ENCODE results near the gene ZMAT5.

The ZMAT5 gene

DNA sequence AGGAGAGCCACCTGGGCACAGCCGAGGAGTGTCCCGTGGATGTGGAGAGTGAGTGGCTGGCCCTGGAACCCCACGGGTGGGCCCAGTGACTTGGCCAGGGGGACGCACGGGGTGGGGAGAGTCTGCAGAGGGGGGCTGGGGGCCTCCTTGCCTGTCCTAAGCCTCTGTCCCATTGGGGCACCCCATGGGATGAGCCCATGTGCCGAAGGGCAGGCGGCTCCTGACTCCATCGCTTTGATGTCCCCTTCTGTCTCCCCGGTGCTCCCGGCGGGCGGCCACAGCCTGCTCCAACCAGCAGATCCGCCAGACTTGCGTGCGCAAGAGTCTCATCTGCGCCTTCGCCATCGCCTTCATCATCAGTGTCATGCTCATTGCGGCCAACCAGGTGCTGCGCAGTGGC lies 37.6 kb downstream of the ZMAT5 start:
- DNase-seq (ENCODE audit: low read depth), result no peak

DNA sequence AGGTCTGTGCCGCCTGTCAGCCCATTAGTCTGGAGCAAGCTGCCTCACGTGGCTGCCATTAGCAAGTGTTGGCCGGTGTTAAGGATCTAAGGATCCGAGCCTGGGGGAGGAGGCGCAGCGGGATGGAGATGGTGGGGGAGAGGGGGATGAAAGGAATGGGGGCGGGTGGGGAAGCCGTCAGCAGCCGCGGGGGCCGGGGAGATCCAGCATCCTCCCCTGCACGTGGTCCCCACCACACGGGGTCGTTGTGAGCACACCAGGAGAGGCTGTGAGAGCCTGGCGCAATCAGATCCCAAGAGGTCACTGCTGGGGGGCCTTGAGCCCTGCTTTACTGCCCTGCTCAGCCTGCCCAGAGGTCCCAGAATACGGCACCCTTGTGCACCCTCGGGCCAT lies 39.7 kb downstream of the ZMAT5 start:
- DNase-seq (ENCODE audit: low read depth), result no peak

DNA sequence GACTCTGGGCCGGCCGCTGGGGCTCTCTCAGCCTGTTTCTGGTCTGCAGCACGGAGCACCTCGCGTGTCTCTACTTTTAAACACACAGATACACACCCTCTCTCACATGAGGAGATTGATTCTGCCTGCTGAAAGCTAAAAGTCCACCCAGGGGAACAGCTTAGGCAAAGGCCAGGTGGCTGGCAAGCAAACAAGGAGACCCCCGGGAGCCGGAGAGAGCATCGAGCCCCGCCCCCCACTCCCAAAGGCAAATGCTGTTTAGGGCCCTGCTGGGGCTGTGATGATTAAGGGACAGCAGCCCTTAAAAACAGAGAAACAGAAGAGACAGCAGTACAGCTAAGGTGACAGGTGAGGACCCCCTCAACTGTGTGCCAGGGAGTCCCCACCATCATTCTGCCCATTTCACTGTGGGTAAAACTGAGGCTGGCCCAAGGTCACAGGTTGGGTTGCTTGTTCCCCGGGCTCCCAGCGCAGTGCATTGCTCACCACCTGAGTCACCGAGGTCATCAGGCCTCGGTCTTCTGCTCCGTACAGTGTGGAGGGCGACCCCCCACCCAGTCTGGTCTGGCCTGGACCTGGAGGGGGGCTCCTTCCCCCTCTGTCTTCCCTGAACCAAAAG lies 40.2 kb downstream of the ZMAT5 start:
- no peak for DNase-seq (ENCODE audit: low read depth)

GRCh38 chr22:29726106-29726505 lies 40.7 kb downstream of the ZMAT5 start:
- no peak for DNase-seq (ENCODE audit: low read depth)

DNA sequence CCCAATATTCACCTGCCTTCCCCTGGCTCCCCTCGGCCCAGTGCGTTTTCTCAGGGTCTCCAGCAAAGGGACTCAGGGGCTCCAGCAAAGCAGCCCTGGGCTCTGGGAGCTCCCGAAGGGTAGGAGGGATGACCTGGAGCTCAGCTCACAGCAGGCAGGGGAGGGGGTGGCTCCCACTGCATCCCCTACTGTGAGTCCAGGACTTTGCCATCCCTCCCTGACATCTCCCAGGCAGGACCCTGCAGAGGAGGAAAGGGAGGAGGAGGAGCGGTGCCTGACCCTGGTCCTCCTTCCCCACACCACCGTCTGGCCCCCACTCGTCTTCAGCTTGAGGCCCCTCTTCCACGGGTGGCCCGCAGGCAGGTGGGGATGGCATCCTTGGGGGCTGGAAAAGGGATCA lies 42.0 kb downstream of the ZMAT5 start:
- DNase-seq (ENCODE audit: low read depth), result no peak

DNA sequence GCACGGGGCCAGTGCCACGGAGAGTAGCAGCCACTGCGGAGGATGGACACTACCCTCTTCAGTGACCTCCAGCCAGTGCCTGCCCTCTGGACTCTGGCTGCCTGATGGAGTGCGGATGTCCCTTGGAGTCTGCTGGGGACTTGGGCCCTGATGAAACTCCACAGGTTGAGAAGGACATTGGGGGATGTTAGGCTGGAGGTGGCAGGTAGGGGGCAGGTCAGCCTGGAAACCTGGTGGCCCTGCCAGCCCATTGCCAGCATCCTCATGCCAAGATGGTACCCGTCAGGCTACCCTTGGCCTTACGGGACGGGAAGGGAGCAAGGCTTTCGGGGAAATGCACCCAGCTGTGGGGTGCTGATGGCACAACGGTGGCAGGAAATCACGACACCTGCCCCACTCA lies 43.0 kb downstream of the ZMAT5 start:
- no peak for DNase-seq (ENCODE audit: low read depth)

DNA sequence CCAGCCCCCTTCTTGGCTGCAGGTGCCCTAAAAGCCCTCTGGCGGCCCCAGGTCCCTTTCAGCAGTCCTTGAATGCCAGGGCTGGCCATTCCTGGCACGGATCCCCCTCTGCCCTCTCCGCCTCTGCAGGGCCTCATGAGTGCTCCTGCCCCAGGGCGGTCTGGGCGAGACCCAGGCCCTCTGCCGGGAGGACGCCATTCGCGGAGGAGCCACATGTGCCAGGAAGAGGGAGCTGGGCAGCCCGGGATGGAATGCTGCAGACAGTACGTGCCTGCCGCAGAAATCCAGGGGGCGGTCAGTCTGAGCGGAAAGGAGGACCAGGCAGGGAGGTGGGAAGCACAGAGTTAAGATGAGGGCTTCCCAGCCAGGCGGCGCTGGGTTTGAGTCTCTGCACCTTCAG lies 44.2 kb downstream of the ZMAT5 start:
- no peak for DNase-seq (ENCODE audit: low read depth)

DNA sequence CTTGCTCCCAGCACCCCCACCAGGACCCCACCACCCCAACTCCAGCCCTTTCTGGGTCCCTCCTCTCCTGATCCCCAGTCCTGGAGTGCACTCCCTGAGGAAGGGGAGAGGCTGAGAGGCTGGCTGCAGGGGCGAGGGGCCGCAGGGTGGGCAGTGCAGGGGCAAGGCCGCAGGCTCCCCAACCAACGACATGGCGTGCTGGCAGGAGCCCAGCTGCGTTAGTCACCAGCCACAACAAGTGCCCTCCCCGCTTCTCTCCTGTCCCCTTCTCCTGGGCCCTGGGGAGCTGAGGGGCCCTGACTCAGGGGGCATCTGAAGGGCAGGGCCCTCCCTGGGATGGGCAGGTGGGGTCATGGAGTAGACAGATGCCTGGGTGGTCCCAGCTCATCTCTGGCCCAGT lies 44.7 kb downstream of the ZMAT5 start:
- no peak for DNase-seq (ENCODE audit: low read depth)

GRCh38 chr22:29720811-29721323 lies 45.9 kb downstream of the ZMAT5 start:
- DNase-seq (ENCODE audit: low read depth), result no peak

- DNase-seq (ENCODE audit: low read depth), result no peak
Measured at GRCh38 chr22:29719899-29720645, 46.7 kb downstream of the ZMAT5 start, which contains the start of gene CABP7. CABP7 (plus strand) TSS chr22:29720003; CDS start chr22:29720425, 422 bp downstream.

DNA sequence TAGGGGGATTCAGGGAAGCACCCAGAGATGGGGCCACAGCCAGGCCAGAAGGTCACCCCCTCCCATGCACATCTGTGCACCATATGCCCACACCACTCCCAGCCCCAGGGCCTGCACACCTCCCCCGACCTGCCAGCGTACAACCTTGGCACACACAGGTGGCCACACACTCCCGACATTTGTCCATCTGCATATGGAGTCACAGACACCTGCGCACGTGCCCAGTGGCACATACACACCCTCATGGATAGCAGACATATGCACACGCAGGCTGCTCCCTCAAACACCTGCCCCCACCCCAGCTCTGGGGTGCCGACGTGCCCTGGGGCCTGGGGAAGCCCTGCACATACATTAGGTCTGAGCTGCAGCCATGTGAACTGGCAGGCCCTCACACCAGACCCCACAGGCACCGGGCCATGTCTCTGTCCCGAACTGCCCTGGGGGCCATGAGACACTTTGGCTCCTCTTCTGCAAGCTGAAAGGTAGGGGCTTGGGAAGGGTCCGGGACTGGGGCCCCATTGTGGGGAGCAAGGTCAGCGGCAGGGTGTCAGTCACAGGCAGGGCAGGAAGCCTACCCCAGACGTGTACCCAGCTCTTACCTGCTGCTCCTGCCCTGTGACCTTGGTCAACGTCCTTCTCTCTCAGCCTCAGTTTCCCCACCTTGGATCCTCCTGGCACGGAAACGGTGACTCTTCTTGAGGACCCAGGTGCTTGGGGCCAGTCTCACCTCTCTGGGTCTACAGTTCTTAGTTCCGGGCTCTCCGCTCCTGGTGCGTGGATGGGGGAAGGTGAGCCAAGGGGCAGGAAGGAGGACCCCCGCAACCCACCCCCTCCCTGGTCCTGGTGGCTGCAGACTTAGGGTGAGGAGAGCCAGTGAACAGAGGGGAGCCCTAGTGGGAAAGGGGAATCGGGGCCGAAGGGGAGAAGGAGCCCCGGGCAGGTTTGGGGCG lies 47.6 kb downstream of the ZMAT5 start:
- no peak for DNase-seq (ENCODE audit: low read depth)

DNA sequence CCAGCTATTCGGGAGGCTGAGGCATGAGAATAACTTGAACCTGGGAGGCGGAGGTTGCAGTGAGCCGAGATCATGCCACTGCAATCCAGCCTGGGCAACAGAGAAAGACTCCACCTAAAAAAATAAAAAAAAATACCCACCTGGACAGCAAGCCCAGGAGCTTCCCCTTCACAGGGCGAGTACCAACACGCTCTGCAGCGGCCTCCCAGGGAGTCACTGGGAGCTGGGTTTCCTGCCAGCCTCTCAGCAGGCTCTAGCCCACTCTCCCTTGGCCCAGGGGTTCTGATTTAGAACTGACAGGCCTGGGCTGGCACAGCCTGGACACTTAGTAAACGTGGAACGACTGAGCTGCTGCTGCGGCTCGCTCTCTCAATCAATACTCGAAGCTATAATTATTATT lies 49.0 kb downstream of the ZMAT5 start:
- DNase-seq (ENCODE audit: low read depth), result no peak

DNA sequence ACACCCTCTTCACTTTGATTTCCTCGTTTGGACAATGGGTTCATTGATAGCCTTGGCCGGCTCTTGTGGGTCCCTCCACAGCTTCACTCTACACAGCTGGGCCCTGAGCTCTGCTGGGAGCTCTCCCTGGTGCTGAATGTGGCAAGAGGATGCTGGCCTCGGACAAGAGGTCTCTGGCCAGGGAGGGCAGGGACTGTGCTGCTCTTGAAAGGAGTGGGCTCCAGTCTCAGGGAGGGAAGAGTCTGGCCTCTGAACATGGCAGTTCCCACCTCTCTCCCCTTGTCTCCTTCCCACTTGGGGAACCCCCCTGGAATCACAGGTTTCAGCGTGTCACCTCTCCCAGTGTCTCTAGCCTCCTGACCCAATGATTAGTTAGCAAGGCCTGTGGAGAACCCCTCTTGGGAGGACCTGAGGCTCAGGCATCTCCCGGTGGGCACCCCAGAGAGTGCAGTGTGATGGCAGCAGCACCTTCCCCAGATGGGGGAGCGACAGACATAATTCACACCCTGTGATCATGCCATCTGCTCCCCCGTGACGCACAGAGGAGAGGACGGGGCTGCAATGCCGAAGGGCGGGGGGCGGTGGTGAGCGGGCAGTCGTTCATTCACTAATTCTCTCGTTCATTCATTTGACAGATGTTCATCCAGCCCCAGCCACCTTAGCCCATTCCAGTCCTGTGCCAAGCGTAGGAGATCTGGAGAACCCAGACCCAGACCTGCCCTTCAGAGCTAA lies 49.8 kb downstream of the ZMAT5 start:
- DNase-seq (ENCODE audit: low read depth), result no peak

DNA sequence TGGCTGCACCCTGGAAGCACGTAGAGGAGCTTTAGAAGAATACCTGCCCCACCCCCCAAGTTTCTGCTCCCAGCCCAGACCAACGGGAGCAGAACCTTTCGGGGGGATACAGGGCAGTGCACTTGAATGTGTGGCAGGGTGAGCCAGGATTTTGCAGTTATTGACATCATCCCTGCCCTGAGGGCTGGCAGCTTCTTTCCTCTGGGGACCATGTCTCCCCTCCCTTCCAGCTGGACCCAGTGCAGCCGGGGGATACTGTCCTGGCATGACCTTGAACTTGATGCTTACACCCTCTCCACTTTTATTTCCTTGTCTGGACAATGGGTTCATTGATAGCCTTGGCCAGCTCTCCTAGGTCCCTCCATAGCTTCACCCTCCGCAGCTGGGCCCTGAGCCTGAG lies 51.1 kb downstream of the ZMAT5 start:
- DNase-seq (ENCODE audit: low read depth), result no peak

- DNase-seq (ENCODE audit: low read depth), result no peak
Measured at GRCh38 chr22:29715240-29715639, 51.6 kb downstream of the ZMAT5 start.

- no peak for DNase-seq (ENCODE audit: low read depth)
Measured at GRCh38 chr22:29713156-29713727, 53.6 kb downstream of the ZMAT5 start.

- no peak for DNase-seq (ENCODE audit: low read depth)
Measured at GRCh38 chr22:29712119-29712518, 54.7 kb downstream of the ZMAT5 start.

DNA sequence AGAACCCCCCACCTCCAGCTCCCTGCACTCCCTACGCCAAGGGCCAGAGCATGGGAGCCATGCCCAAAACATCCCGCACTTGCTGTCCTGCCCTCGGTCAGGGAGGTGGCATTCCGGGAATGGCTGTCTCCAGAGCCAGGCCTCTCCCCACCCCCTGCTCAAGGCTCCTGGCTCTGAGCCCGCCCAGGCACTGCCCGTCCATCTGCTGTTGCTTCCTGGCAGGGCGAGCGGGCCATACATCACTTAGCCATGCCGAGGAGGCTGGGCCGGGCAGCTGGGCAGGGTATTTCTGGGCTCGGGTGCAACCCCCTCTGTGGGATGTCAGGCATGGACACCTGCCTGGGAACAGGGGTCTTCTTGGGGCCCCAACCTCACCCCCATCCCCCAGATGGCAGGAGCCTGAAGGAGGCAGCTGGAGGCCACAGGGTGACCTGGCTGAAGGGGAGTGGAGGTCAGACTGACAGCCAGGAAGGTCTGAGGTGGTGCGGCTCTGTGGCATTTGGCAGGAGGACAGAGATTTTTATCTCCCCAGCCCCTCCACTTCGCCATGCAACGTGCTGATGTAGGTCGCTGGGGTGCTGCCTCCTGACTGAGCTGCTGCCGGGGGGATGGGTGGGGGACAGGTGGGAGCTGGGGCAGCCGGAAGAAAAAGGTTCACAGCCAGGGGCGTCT lies 55.7 kb downstream of the ZMAT5 start:
- DNase-seq (ENCODE audit: low read depth), result no peak

- DNase-seq (ENCODE audit: low read depth), result no peak
Measured at GRCh38 chr22:29710193-29710592, 56.6 kb downstream of the ZMAT5 start.

- no peak for DNase-seq (ENCODE audit: low read depth)
Measured at GRCh38 chr22:29707471-29707870, 59.3 kb downstream of the ZMAT5 start.

- no peak for DNase-seq (ENCODE audit: low read depth)
Measured at GRCh38 chr22:29707010-29707409, 59.8 kb downstream of the ZMAT5 start.

Data from stimulated activated CD8-positive, alpha-beta memory T cell treated with anti-CD3 and anti-CD28 coated beads, Interleukin-12 subunit alpha, Interleukin-12 subunit beta, amount 100 ng/mL, for 1 hour (primary cell).